Activated naive CD4-positive, alpha-beta T cell treated with anti-CD3 and anti-CD28 coated beads, Interleukin-2, amount 50 U/mL, for 72 hours (primary cell): ENCODE measurements around the gene LMAN1. TPM values are rescaled to one million over a fixed set of nuclear protein-coding genes. Genes with fewer than 3 reads are reported as not detected.

Source experiments
- ATAC-seq, 2 donors: fragments of 150-1000 bp; cut with Tn5 transposase; 2 replicates each; pipeline ENCODE4 v1.10.0; 2021; ENCODE audit warnings: mild to moderate bottlenecking in 2 of 2, moderate library complexity in 2 of 2
- DNase-seq, 2 donors: peaks; one replicate each; pipeline ENCODE4 v3.0.0; 2021 to 2022; ENCODE audit warnings: low spot score in 2 of 2
- H3K27ac Mint-ChIP-seq, 2 donors: one replicate each; pipeline ENCODE4 v1.8.0; 2022; ENCODE audit warnings: mild to moderate bottlenecking in 2 of 2, mixed read lengths in 2 of 2
- H3K36me3 Mint-ChIP-seq, 2 donors: one replicate each; pipeline ENCODE4 v1.8.0; 2022; ENCODE audit warnings: mixed read lengths in 2 of 2
- H3K9me3 Mint-ChIP-seq, 2 donors: one replicate each; pipeline ENCODE4 v1.8.0; 2022; ENCODE audit warnings: mixed read lengths in 2 of 2
- total RNA-seq, 2 donors: library from RNA; stranded (reverse); gene quantifications; one replicate each; pipeline ENCODE4 v1.2.3, GENCODE V29; 2022

Gene LMAN1
- total RNA-seq, 2 donors from 2014 or later: 141 to 144 TPM

GRCh38 chr18:59328683-59329082, 30.4 kb downstream of the LMAN1 start:
- DNase-seq (no peak), ATAC-seq (no peak)
- no peak overlapping the region for H3K27ac Mint-ChIP-seq
- peaks cover 7 to 48% of the 10 kb centered on the region in 2 donors for H3K36me3 Mint-ChIP-seq
- H3K9me3 Mint-ChIP-seq: peaks cover 0 to 9% of the 10 kb centered on the region in 2 donors

- Mint-ChIP-seq H3K9me3 (peaks cover 0 to 9% of the 10 kb centered on the region in 2 donors), H3K36me3 (peaks cover 0 to 38% of the 10 kb centered on the region in 2 donors), H3K27ac (no peak overlapping the region)
- DNase-seq (no peak), ATAC-seq (no peak)
Measured at GRCh38 chr18:59325965-59326364, 33.1 kb downstream of the LMAN1 start.

- DNase-seq (no peak), ATAC-seq (peak; percentile 13 to 24)
- peaks cover 0 to 38% of the 10 kb centered on the region in 2 donors for H3K36me3 Mint-ChIP-seq
- H3K27ac Mint-ChIP-seq: peak overlapping the region in 1 of 2 donors; percentile 2
- peaks cover 0 to 9% of the 10 kb centered on the region in 2 donors for H3K9me3 Mint-ChIP-seq
Measured at GRCh38 chr18:59324623-59324971, 34.5 kb downstream of the LMAN1 start.

GRCh38 chr18:59323931-59324622, 35.0 kb downstream of the LMAN1 start:
- H3K36me3 Mint-ChIP-seq: peaks cover 0 to 34% of the 10 kb centered on the region in 2 donors
- DNase-seq (no peak), ATAC-seq (peak; percentile 11 to 16)
- H3K9me3 Mint-ChIP-seq: peaks cover 0 to 9% of the 10 kb centered on the region in 2 donors
- peak overlapping the region; percentile 2 to 37 for H3K27ac Mint-ChIP-seq

- H3K9me3 Mint-ChIP-seq: no peaks in the 10 kb centered on the region
- DNase-seq (no peak), ATAC-seq (no peak)
- H3K27ac Mint-ChIP-seq: no peak within 1 kb of the TSS
- H3K36me3 Mint-ChIP-seq: no peaks in the 10 kb centered on the region
Measured at GRCh38 chr18:59318460-59319050, 40.5 kb downstream of the LMAN1 start, which contains the start of gene CPLX4. CPLX4 (minus strand) TSS chr18:59318649; CDS start chr18:59318462, 187 bp downstream.

- Mint-ChIP-seq H3K9me3 (no peaks in the 10 kb centered on the region), H3K27ac (no peak overlapping the region), H3K36me3 (no peaks in the 10 kb centered on the region)
- no peak for ATAC-seq
- no peak for DNase-seq
Measured at GRCh38 chr18:59311631-59312030, 47.4 kb downstream of the LMAN1 start.

- no peak for ATAC-seq
- no peak for DNase-seq
- Mint-ChIP-seq H3K27ac (no peak overlapping the region), H3K36me3 (no peaks in the 10 kb centered on the region), H3K9me3 (no peaks in the 10 kb centered on the region)
Measured at GRCh38 chr18:59308938-59309260, 50.2 kb downstream of the LMAN1 start.

- peak; percentile 94 to 96 for ATAC-seq
- Mint-ChIP-seq H3K9me3 (no peaks in the 10 kb centered on the region), H3K27ac (peak overlapping the region in 1 of 2 donors; percentile 34)
Measured at GRCh38 chr18:59308248-59308937, 50.7 kb downstream of the LMAN1 start.

GRCh38 chr18:59306640-59307039, 52.4 kb downstream of the LMAN1 start:
- Mint-ChIP-seq H3K27ac (no peak overlapping the region), H3K36me3 (no peaks in the 10 kb centered on the region), H3K9me3 (no peaks in the 10 kb centered on the region)
- DNase-seq (no peak), ATAC-seq (no peak)

More at GRCh38 chr18:59308248-59308937, 50.7 kb downstream of the LMAN1 start:
- DNase-seq: peak; percentile 67 to 88
- H3K36me3 Mint-ChIP-seq: no peaks in the 10 kb centered on the region

GRCh38 chr18:59305295-59305694, 53.8 kb downstream of the LMAN1 start:
- ATAC-seq: no peak
- no peak overlapping the region for H3K27ac Mint-ChIP-seq
- H3K36me3 Mint-ChIP-seq: no peaks in the 10 kb centered on the region
- no peaks in the 10 kb centered on the region for H3K9me3 Mint-ChIP-seq
- no peak for DNase-seq

- DNase-seq (no peak), ATAC-seq (no peak)
- H3K27ac Mint-ChIP-seq: no peak overlapping the region
- no peaks in the 10 kb centered on the region for H3K36me3 Mint-ChIP-seq
- no peaks in the 10 kb centered on the region for H3K9me3 Mint-ChIP-seq
Measured at GRCh38 chr18:59303656-59304195, 55.3 kb downstream of the LMAN1 start.

GRCh38 chr18:59303006-59303405, 56.1 kb downstream of the LMAN1 start:
- DNase-seq (no peak), ATAC-seq (no peak)
- H3K27ac Mint-ChIP-seq: no peak overlapping the region
- H3K36me3 Mint-ChIP-seq: no peaks in the 10 kb centered on the region
- no peaks in the 10 kb centered on the region for H3K9me3 Mint-ChIP-seq

- H3K27ac Mint-ChIP-seq: no peak overlapping the region
- ATAC-seq (no peak), DNase-seq (no peak)
- no peaks in the 10 kb centered on the region for H3K9me3 Mint-ChIP-seq
- H3K36me3 Mint-ChIP-seq: no peaks in the 10 kb centered on the region
Measured at GRCh38 chr18:59301929-59302328, 57.1 kb downstream of the LMAN1 start.

- DNase-seq (no peak), ATAC-seq (peak; percentile 77 to 87)
- Mint-ChIP-seq H3K9me3 (no peaks in the 10 kb centered on the region), H3K27ac (no peak overlapping the region), H3K36me3 (no peaks in the 10 kb centered on the region)
Measured at GRCh38 chr18:59300676-59301285, 58.3 kb downstream of the LMAN1 start.

GRCh38 chr18:59298871-59299270, 60.2 kb downstream of the LMAN1 start:
- Mint-ChIP-seq H3K27ac (no peak overlapping the region), H3K9me3 (no peaks in the 10 kb centered on the region), H3K36me3 (no peaks in the 10 kb centered on the region)
- DNase-seq: no peak
- no peak for ATAC-seq

GRCh38 chr18:59293317-59293716, 65.7 kb downstream of the LMAN1 start:
- H3K27ac Mint-ChIP-seq: no peak overlapping the region
- H3K9me3 Mint-ChIP-seq: no peaks in the 10 kb centered on the region
- DNase-seq: no peak
- H3K36me3 Mint-ChIP-seq: no peaks in the 10 kb centered on the region
- no peak for ATAC-seq

- ATAC-seq (no peak), DNase-seq (no peak)
- no peak overlapping the region for H3K27ac Mint-ChIP-seq
- H3K36me3 Mint-ChIP-seq: no peaks in the 10 kb centered on the region
- no peaks in the 10 kb centered on the region for H3K9me3 Mint-ChIP-seq
Measured at GRCh38 chr18:59286341-59286740, 72.7 kb downstream of the LMAN1 start.
